Testis (tissue), 3 donors: ENCODE data around the gene PKD2. TPM values are rescaled to one million over a fixed set of nuclear protein-coding genes. Genes with fewer than 3 reads are reported as not detected.

Source experiments
- DNase-seq: peaks from one replicate; pipeline ENCODE4 v3.0.0-alpha.2; 2019
- H3K27ac ChIP-seq, 2 donors: fragments of 200-600 bp; sonication (generic); one replicate each; pipeline ENCODE4 v1.5.1; 2019
- H3K27me3 ChIP-seq: fragments of 200-600 bp; sonication (generic); one replicate; pipeline ENCODE4 v1.5.1; 2019
- H3K36me3 ChIP-seq: fragments of 200-600 bp; sonication (generic); one replicate; pipeline ENCODE4 v1.5.1; 2017; ENCODE audit warnings: low read depth; ENCODE audit errors: missing control alignments
- H3K4me1 ChIP-seq: fragments of 200-600 bp; sonication (generic); one replicate; pipeline ENCODE4 v1.5.1; 2019
- H3K4me3 ChIP-seq, 2 donors: fragments of 200-600 bp; sonication (generic); one replicate each; pipeline ENCODE4 v1.5.1; 2017 to 2019
- H3K9me3 ChIP-seq: fragments of 200-600 bp; sonication (generic); one replicate; pipeline ENCODE4 v1.5.1; 2017
- CTCF ChIP-seq, 3 experiments: fragments of 450-650 bp in 2 of 3; fragments of 200-600 bp in 1 of 3; sonication (generic) in 1 of 3; IDR thresholded peaks; one replicate each; pipeline ENCODE4 v1.5.1; 2016 to 2019; ENCODE audit warnings: antibody characterized with exemption in 3 of 3, mild to moderate bottlenecking in 2 of 3, moderate library complexity in 1 of 3
- POLR2A ChIP-seq: fragments of 450-650 bp; IDR thresholded peaks from one replicate; pipeline ENCODE4 v1.6.1; 2017; ENCODE audit warnings: antibody characterized with exemption, mild to moderate bottlenecking, moderate library complexity
- WGBS, 2 donors: methylation state at CpG; one replicate each; pipeline ENCODE4 v1.1.5; 2018; 5-methylcytosine and 5-hydroxymethylcytosine counted together
- intact Hi-C: fragments of 100-400 bp; cut with DNase I; formaldehyde crosslinking; loops from one replicate; pipeline ENCODE4 v1.15.1; 2023; ENCODE audit warnings: low total_unique reads
- polyA plus RNA-seq: library from polyadenylated mRNA; stranded (reverse); fragments of 350-450 nt; fragmentation: Illumina TruSeq; extraction: RNeasy Lipid Tissue Mini Kit (QIAGEN cat#74804); gene quantifications from one replicate; pipeline ENCODE4 v1.2.3, GENCODE V29; 2014; ENCODE audit warnings: low read depth, low replicate concordance; ENCODE audit not compliant: insufficient read depth
- total RNA-seq, 2 donors: library from RNA; depleted of rRNA; stranded (reverse); fragments of >200 nt; gene quantifications; one replicate each; pipeline ENCODE4 v1.2.3, GENCODE V29; 2016

PKD2 gene
- total and polyA plus RNA-seq, 3 donors from 2014 or later, result 18.7 to 52.8 (median 24.6) TPM

- Histone ChIP-seq H3K4me3 (no peak overlapping the region), H3K4me1 (no peaks in the 10 kb centered on the region), H3K27me3 (no peaks in the 10 kb centered on the region), H3K9me3 (no peaks in the 10 kb centered on the region), H3K27ac (no peak overlapping the region), H3K36me3 (no peaks in the 10 kb centered on the region)
- WGBS, 2 donors, result 83 to 97% methylated on average over 1 to 9 of the region's 9 CpGs
- no peak for TF ChIP-seq CTCF (IDR thresholded peaks at IDR 0.05)
- no peak for TF ChIP-seq POLR2A
- DNase-seq, result no peak
- intact Hi-C loops, result no loop called here
These were observed 41.3 kb upstream of the PKD2 start for GRCh38 chr4:87966095-87966496.

GRCh38 chr4:87967193-87967592 is 40.2 kb upstream of the PKD2 start:
- H3K36me3 ChIP-seq, result no peaks in the 10 kb centered on the region
- intact Hi-C loops, result no loop called here
- H3K4me3 ChIP-seq, result no peak overlapping the region
- WGBS, 2 donors, result 98 to 99% methylated on average over 6 to 8 of the region's 8 CpGs
- no peaks in the 10 kb centered on the region for H3K9me3 ChIP-seq
- no peak overlapping the region for H3K27ac ChIP-seq
- no peaks in the 10 kb centered on the region for H3K4me1 ChIP-seq
- no peak for DNase-seq
- TF ChIP-seq CTCF (IDR thresholded peaks at IDR 0.05) (no peak), POLR2A (no peak)
- no peaks in the 10 kb centered on the region for H3K27me3 ChIP-seq

- Histone ChIP-seq H3K27ac (no peak overlapping the region), H3K9me3 (no peaks in the 10 kb centered on the region), H3K27me3 (no peaks in the 10 kb centered on the region), H3K4me3 (no peak overlapping the region), H3K4me1 (no peaks in the 10 kb centered on the region), H3K36me3 (no peaks in the 10 kb centered on the region)
- intact Hi-C loops, result loop anchor here (10.0 kb wide), 1 partner anchor 115 kb away; no protein-coding TSS in a partner anchor
- TF ChIP-seq CTCF (IDR thresholded peaks at IDR 0.05), result no peak
- no peak for TF ChIP-seq POLR2A
- no peak for DNase-seq
- 75 to 86% methylated on average over 2 of the region's 2 CpGs for WGBS, 2 donors
These were observed 37.3 kb upstream of the PKD2 start for GRCh38 chr4:87970121-87970520.

GRCh38 chr4:87971866-87972265 is 35.6 kb upstream of the PKD2 start:
- no peak for TF ChIP-seq CTCF (IDR thresholded peaks at IDR 0.05)
- no peak for TF ChIP-seq POLR2A
- 78 to 81% methylated on average over 1 of the region's 1 CpG for WGBS, 2 donors
- Histone ChIP-seq H3K27ac (no peak overlapping the region), H3K36me3 (no peaks in the 10 kb centered on the region), H3K9me3 (no peaks in the 10 kb centered on the region), H3K4me1 (no peaks in the 10 kb centered on the region), H3K27me3 (no peaks in the 10 kb centered on the region), H3K4me3 (no peak overlapping the region)
- DNase-seq, result no peak
- intact Hi-C loops, result loop anchor here (10.0 kb wide), 1 partner anchor 117 kb away; no protein-coding TSS in a partner anchor
